Measurements from ENCODE around the gene LRRTM2.
"Not testable (repeated sequence)": the region's sequence is repeated elsewhere in the genome, so short reads cannot be mapped to it uniquely, and the experiment has no call there.

Gene LRRTM2

GRCh38 chr5:138874771-138875551, at the start of gene LRRTM2:
Gene LRRTM2 (minus strand): TSS chr5:138875335. CDS start chr5:138874911, 424 bp downstream.
- no peak for DNase-seq

GRCh38 chr5:138922494-138922893, 47.4 kb upstream of the LRRTM2 start:
- DNase-seq = no peak

GRCh38 chr5:138921362-138921761, 46.2 kb upstream of the LRRTM2 start:
- DNase-seq = not testable (repeated sequence)

GRCh38 chr5:138920181-138920580, 45.0 kb upstream of the LRRTM2 start:
- no peak for DNase-seq

- DNase-seq = no peak
Measured at GRCh38 chr5:138918686-138919085, 43.6 kb upstream of the LRRTM2 start.

- DNase-seq = no peak
Measured at GRCh38 chr5:138914338-138914737, 39.2 kb upstream of the LRRTM2 start.

GRCh38 chr5:138913773-138914172, 38.6 kb upstream of the LRRTM2 start:
- DNase-seq = no peak

- DNase-seq = no peak
Measured at GRCh38 chr5:138912093-138912492, 37.0 kb upstream of the LRRTM2 start.

GRCh38 chr5:138911441-138911840, 36.3 kb upstream of the LRRTM2 start:
- DNase-seq = no peak

GRCh38 chr5:138910546-138911185, 35.5 kb upstream of the LRRTM2 start:
- DNase-seq = no peak

GRCh38 chr5:138909734-138910133, 34.6 kb upstream of the LRRTM2 start:
- no peak for DNase-seq

GRCh38 chr5:138905541-138905940, 30.4 kb upstream of the LRRTM2 start:
- DNase-seq = no peak

GRCh38 chr5:138903130-138903775, 28.1 kb upstream of the LRRTM2 start:
- no peak for DNase-seq

GRCh38 chr5:138901716-138902115, 26.6 kb upstream of the LRRTM2 start:
- DNase-seq = no peak

- DNase-seq = peak; percentile 6
Measured at GRCh38 chr5:138900281-138900965, 25.3 kb upstream of the LRRTM2 start.

- no peak for DNase-seq
Measured at GRCh38 chr5:138898742-138899141, 23.6 kb upstream of the LRRTM2 start.

- DNase-seq = no peak
Measured at GRCh38 chr5:138898299-138898698, 23.2 kb upstream of the LRRTM2 start.

- DNase-seq = no peak
Measured at GRCh38 chr5:138895918-138896317, 20.8 kb upstream of the LRRTM2 start.

- DNase-seq = no peak
Measured at GRCh38 chr5:138890644-138891043, 15.5 kb upstream of the LRRTM2 start.

- no peak for DNase-seq
Measured at GRCh38 chr5:138889994-138890393, 14.9 kb upstream of the LRRTM2 start.

GRCh38 chr5:138884554-138884953, 9.4 kb upstream of the LRRTM2 start:
- DNase-seq = no peak

GRCh38 chr5:138884094-138884493, 9.0 kb upstream of the LRRTM2 start:
- no peak for DNase-seq

GRCh38 chr5:138883211-138883610, 8.1 kb upstream of the LRRTM2 start:
- no peak for DNase-seq
